AG09309 (cell line): ENCODE data around the gene FUOM.

ENCODE experiments used
- DNase-seq: peaks from one replicate; pipeline ENCODE4 v3.0.0-alpha.2; 2010; ENCODE audit warnings: low read depth
- H3K4me3 ChIP-seq: 2 replicates; pipeline ENCODE4 v1.5.1; 2011; ENCODE audit warnings: mild to moderate bottlenecking, low read depth, low read length, moderate library complexity; ENCODE audit not compliant: control insufficient read depth
- CTCF ChIP-seq: IDR thresholded peaks from 2 replicates; pipeline ENCODE4 v1.5.1; 2011; ENCODE audit warnings: mild to moderate bottlenecking, low read depth, low read length, inconsistent platforms; ENCODE audit not compliant: insufficient read depth, control insufficient read depth; ENCODE audit errors: missing control alignments

Gene FUOM

GRCh38 chr10:133342942-133343341, 14.9 kb downstream of the FUOM start:
- H3K4me3 ChIP-seq, result no peak overlapping the region
- no peak for TF ChIP-seq CTCF
- DNase-seq, result no peak

GRCh38 chr10:133341983-133342382, 15.8 kb downstream of the FUOM start:
- no peak for DNase-seq
- TF ChIP-seq CTCF, result no peak

GRCh38 chr10:133339708-133340380, 18.0 kb downstream of the FUOM start:
- H3K4me3 ChIP-seq, result no peak overlapping the region
- no peak for DNase-seq
- no peak for TF ChIP-seq CTCF

More at GRCh38 chr10:133341983-133342382, 15.8 kb downstream of the FUOM start:
- H3K4me3 ChIP-seq, result no peak overlapping the region

- no peak for DNase-seq
- TF ChIP-seq CTCF, result no peak
- no peak overlapping the region for H3K4me3 ChIP-seq
Measured at GRCh38 chr10:133338080-133339071, 19.4 kb downstream of the FUOM start.

GRCh38 chr10:133337370-133337725, 20.5 kb downstream of the FUOM start:
- TF ChIP-seq CTCF, result no peak
- DNase-seq, result no peak
- no peak overlapping the region for H3K4me3 ChIP-seq

- peak within 1 kb of the TSS; percentile 29; the same call in 1 of the 2 replicates for H3K4me3 ChIP-seq
- TF ChIP-seq CTCF, result no peak
- DNase-seq, result no peak
Measured at GRCh38 chr10:133336577-133337369, 21.0 kb downstream of the FUOM start, which contains the start of gene CALY. Gene CALY, minus strand, starts transcription at chr10:133336896. Its CDS starts 7,907 bp downstream, at chr10:133328989.
